HG03039 (cell line): ENCODE measurements around the gene FOSL1.

Experiments used
- ATAC-seq: cut with Tn5 transposase; IDR thresholded peaks from one replicate; pipeline ENCODE4 v1.9.1; 2021; ENCODE audit warnings: mild to moderate bottlenecking, moderate library complexity; ENCODE audit not compliant: unreplicated experiment

Gene FOSL1

GRCh38 chr11:65900125-65900898 is at the start of gene FOSL1:
Gene FOSL1 (minus strand): TSS chr11:65900388. CDS start chr11:65900339, 49 bp downstream.
- peak; percentile 58 for ATAC-seq

GRCh38 chr11:65947603-65948125 is 47.5 kb upstream of the FOSL1 start:
- no peak for ATAC-seq

- ATAC-seq, result no peak
Observed at GRCh38 chr11:65947133-65947532, 46.9 kb upstream of the FOSL1 start.

- no peak for ATAC-seq
Observed at GRCh38 chr11:65946655-65947054, 46.5 kb upstream of the FOSL1 start.

GRCh38 chr11:65945941-65946558 is 45.9 kb upstream of the FOSL1 start:
- no peak for ATAC-seq

GRCh38 chr11:65945430-65945911 is 45.3 kb upstream of the FOSL1 start, which contains the start of gene TSGA10IP:
Gene TSGA10IP (plus strand): TSS chr11:65945480. CDS start chr11:65945676, 196 bp downstream.
- no peak for ATAC-seq

- no peak for ATAC-seq
Observed at GRCh38 chr11:65944767-65945166, 44.6 kb upstream of the FOSL1 start.

GRCh38 chr11:65944191-65944590 is 44.0 kb upstream of the FOSL1 start:
- ATAC-seq, result no peak

- ATAC-seq, result no peak
Observed at GRCh38 chr11:65942531-65942930, 42.3 kb upstream of the FOSL1 start.

GRCh38 chr11:65941720-65942310 is 41.6 kb upstream of the FOSL1 start:
- ATAC-seq, result no peak

GRCh38 chr11:65937766-65938165 is 37.6 kb upstream of the FOSL1 start:
- no peak for ATAC-seq

GRCh38 chr11:65934014-65934413 is 33.8 kb upstream of the FOSL1 start:
- ATAC-seq, result no peak

GRCh38 chr11:65932558-65932919 is 32.4 kb upstream of the FOSL1 start:
- no peak for ATAC-seq

- no peak for ATAC-seq
Observed at GRCh38 chr11:65931773-65932557, 31.8 kb upstream of the FOSL1 start.

GRCh38 chr11:65928667-65929066 is 28.5 kb upstream of the FOSL1 start:
- ATAC-seq, result no peak

- ATAC-seq, result no peak
Observed at GRCh38 chr11:65927904-65928397, 27.8 kb upstream of the FOSL1 start.

- no peak for ATAC-seq
Observed at GRCh38 chr11:65925397-65925796, 25.2 kb upstream of the FOSL1 start.

- ATAC-seq, result no peak
Observed at GRCh38 chr11:65922565-65922964, 22.4 kb upstream of the FOSL1 start.

- ATAC-seq, result no peak
Observed at GRCh38 chr11:65921876-65922275, 21.7 kb upstream of the FOSL1 start.

- ATAC-seq, result no peak
Observed at GRCh38 chr11:65921033-65921555, 20.9 kb upstream of the FOSL1 start.
